ENCODE results near the gene SERPINI1.

Gene SERPINI1

GRCh38 chr3:167839460-167840134 lies 104.1 kb downstream of the SERPINI1 start:
- H3K36me3 ChIP-seq (ENCODE audit: control insufficient read depth, insufficient read depth, low read length), result no peaks in the 10 kb centered on the region
- no peak overlapping the region for H3K4me3 ChIP-seq (ENCODE audit: low read length)
- H3K9me3 ChIP-seq (ENCODE audit: control insufficient read depth, low read length), result no peaks in the 10 kb centered on the region
- H3K4me1 ChIP-seq (ENCODE audit: control insufficient read depth, insufficient read depth, low read length), result no peaks in the 10 kb centered on the region
- H3K27me3 ChIP-seq (ENCODE audit: control insufficient read depth, insufficient read depth, low read length), result no peaks in the 10 kb centered on the region
- H3K9ac ChIP-seq (ENCODE audit: low read length), result no peak overlapping the region

GRCh38 chr3:167840247-167840646 lies 104.7 kb downstream of the SERPINI1 start:
- H3K9ac ChIP-seq (ENCODE audit: low read length), result no peak overlapping the region
- H3K4me3 ChIP-seq (ENCODE audit: low read length), result no peak overlapping the region
- no peaks in the 10 kb centered on the region for H3K9me3 ChIP-seq (ENCODE audit: control insufficient read depth, low read length)
- no peaks in the 10 kb centered on the region for H3K36me3 ChIP-seq (ENCODE audit: control insufficient read depth, insufficient read depth, low read length)
- H3K27me3 ChIP-seq (ENCODE audit: control insufficient read depth, insufficient read depth, low read length), result no peaks in the 10 kb centered on the region
- no peaks in the 10 kb centered on the region for H3K4me1 ChIP-seq (ENCODE audit: control insufficient read depth, insufficient read depth, low read length)

GRCh38 chr3:167843481-167843880 lies 108.0 kb downstream of the SERPINI1 start:
- no peaks in the 10 kb centered on the region for H3K27me3 ChIP-seq (ENCODE audit: control insufficient read depth, insufficient read depth, low read length)
- H3K9ac ChIP-seq (ENCODE audit: low read length), result no peak overlapping the region
- H3K36me3 ChIP-seq (ENCODE audit: control insufficient read depth, insufficient read depth, low read length), result no peaks in the 10 kb centered on the region
- H3K4me1 ChIP-seq (ENCODE audit: control insufficient read depth, insufficient read depth, low read length), result no peaks in the 10 kb centered on the region
- no peaks in the 10 kb centered on the region for H3K9me3 ChIP-seq (ENCODE audit: control insufficient read depth, low read length)
- no peak overlapping the region for H3K4me3 ChIP-seq (ENCODE audit: low read length)

GRCh38 chr3:167843886-167844285 lies 108.4 kb downstream of the SERPINI1 start:
- Histone ChIP-seq H3K4me1 (ENCODE audit: control insufficient read depth, insufficient read depth, low read length) (no peaks in the 10 kb centered on the region), H3K36me3 (ENCODE audit: control insufficient read depth, insufficient read depth, low read length) (no peaks in the 10 kb centered on the region), H3K27me3 (ENCODE audit: control insufficient read depth, insufficient read depth, low read length) (no peaks in the 10 kb centered on the region), H3K9ac (ENCODE audit: low read length) (no peak overlapping the region), H3K9me3 (ENCODE audit: control insufficient read depth, low read length) (no peaks in the 10 kb centered on the region), H3K4me3 (ENCODE audit: low read length) (no peak overlapping the region)

- Histone ChIP-seq H3K9me3 (ENCODE audit: control insufficient read depth, low read length) (no peaks in the 10 kb centered on the region), H3K9ac (ENCODE audit: low read length) (no peak overlapping the region), H3K4me1 (ENCODE audit: control insufficient read depth, insufficient read depth, low read length) (no peaks in the 10 kb centered on the region), H3K36me3 (ENCODE audit: control insufficient read depth, insufficient read depth, low read length) (no peaks in the 10 kb centered on the region), H3K4me3 (ENCODE audit: low read length) (no peak overlapping the region), H3K27me3 (ENCODE audit: control insufficient read depth, insufficient read depth, low read length) (no peaks in the 10 kb centered on the region)
Measured at GRCh38 chr3:167844528-167844927, 109.0 kb downstream of the SERPINI1 start.

GRCh38 chr3:167851171-167851570 lies 115.7 kb downstream of the SERPINI1 start:
- Histone ChIP-seq H3K36me3 (ENCODE audit: control insufficient read depth, insufficient read depth, low read length) (no peaks in the 10 kb centered on the region), H3K4me3 (ENCODE audit: low read length) (no peak overlapping the region), H3K9ac (ENCODE audit: low read length) (no peak overlapping the region), H3K27me3 (ENCODE audit: control insufficient read depth, insufficient read depth, low read length) (no peaks in the 10 kb centered on the region), H3K9me3 (ENCODE audit: control insufficient read depth, low read length) (no peaks in the 10 kb centered on the region), H3K4me1 (ENCODE audit: control insufficient read depth, insufficient read depth, low read length) (no peaks in the 10 kb centered on the region)

GRCh38 chr3:167851749-167852148 lies 116.2 kb downstream of the SERPINI1 start:
- Histone ChIP-seq H3K4me1 (ENCODE audit: control insufficient read depth, insufficient read depth, low read length) (no peaks in the 10 kb centered on the region), H3K9me3 (ENCODE audit: control insufficient read depth, low read length) (no peaks in the 10 kb centered on the region), H3K4me3 (ENCODE audit: low read length) (no peak overlapping the region), H3K27me3 (ENCODE audit: control insufficient read depth, insufficient read depth, low read length) (no peaks in the 10 kb centered on the region), H3K36me3 (ENCODE audit: control insufficient read depth, insufficient read depth, low read length) (no peaks in the 10 kb centered on the region), H3K9ac (ENCODE audit: low read length) (no peak overlapping the region)

GRCh38 chr3:167852216-167852615 lies 116.7 kb downstream of the SERPINI1 start:
- H3K4me1 ChIP-seq (ENCODE audit: control insufficient read depth, insufficient read depth, low read length), result no peaks in the 10 kb centered on the region
- H3K9ac ChIP-seq (ENCODE audit: low read length), result no peak overlapping the region
- H3K9me3 ChIP-seq (ENCODE audit: control insufficient read depth, low read length), result no peaks in the 10 kb centered on the region
- H3K36me3 ChIP-seq (ENCODE audit: control insufficient read depth, insufficient read depth, low read length), result no peaks in the 10 kb centered on the region
- H3K27me3 ChIP-seq (ENCODE audit: control insufficient read depth, insufficient read depth, low read length), result no peaks in the 10 kb centered on the region
- no peak overlapping the region for H3K4me3 ChIP-seq (ENCODE audit: low read length)

- Histone ChIP-seq H3K27me3 (ENCODE audit: control insufficient read depth, insufficient read depth, low read length) (no peaks in the 10 kb centered on the region), H3K4me1 (ENCODE audit: control insufficient read depth, insufficient read depth, low read length) (no peaks in the 10 kb centered on the region), H3K9me3 (ENCODE audit: control insufficient read depth, low read length) (no peaks in the 10 kb centered on the region), H3K4me3 (ENCODE audit: low read length) (no peak overlapping the region), H3K36me3 (ENCODE audit: control insufficient read depth, insufficient read depth, low read length) (no peaks in the 10 kb centered on the region), H3K9ac (ENCODE audit: low read length) (no peak overlapping the region)
Measured at GRCh38 chr3:167854063-167854462, 118.5 kb downstream of the SERPINI1 start.

- Histone ChIP-seq H3K9ac (ENCODE audit: low read length) (no peak overlapping the region), H3K27me3 (ENCODE audit: control insufficient read depth, insufficient read depth, low read length) (no peaks in the 10 kb centered on the region), H3K9me3 (ENCODE audit: control insufficient read depth, low read length) (no peaks in the 10 kb centered on the region), H3K36me3 (ENCODE audit: control insufficient read depth, insufficient read depth, low read length) (no peaks in the 10 kb centered on the region), H3K4me3 (ENCODE audit: low read length) (no peak overlapping the region), H3K4me1 (ENCODE audit: control insufficient read depth, insufficient read depth, low read length) (no peaks in the 10 kb centered on the region)
Measured at GRCh38 chr3:167854846-167855245, 119.3 kb downstream of the SERPINI1 start.

GRCh38 chr3:167855306-167855705 lies 119.8 kb downstream of the SERPINI1 start:
- Histone ChIP-seq H3K27me3 (ENCODE audit: control insufficient read depth, insufficient read depth, low read length) (no peaks in the 10 kb centered on the region), H3K4me3 (ENCODE audit: low read length) (no peak overlapping the region), H3K36me3 (ENCODE audit: control insufficient read depth, insufficient read depth, low read length) (no peaks in the 10 kb centered on the region), H3K9ac (ENCODE audit: low read length) (no peak overlapping the region), H3K4me1 (ENCODE audit: control insufficient read depth, insufficient read depth, low read length) (no peaks in the 10 kb centered on the region), H3K9me3 (ENCODE audit: control insufficient read depth, low read length) (no peaks in the 10 kb centered on the region)

GRCh38 chr3:167858865-167859264 lies 123.3 kb downstream of the SERPINI1 start:
- no peak overlapping the region for H3K4me3 ChIP-seq (ENCODE audit: low read length)
- H3K27me3 ChIP-seq (ENCODE audit: control insufficient read depth, insufficient read depth, low read length), result no peaks in the 10 kb centered on the region
- H3K9ac ChIP-seq (ENCODE audit: low read length), result no peak overlapping the region
- no peaks in the 10 kb centered on the region for H3K9me3 ChIP-seq (ENCODE audit: control insufficient read depth, low read length)
- H3K4me1 ChIP-seq (ENCODE audit: control insufficient read depth, insufficient read depth, low read length), result no peaks in the 10 kb centered on the region
- no peaks in the 10 kb centered on the region for H3K36me3 ChIP-seq (ENCODE audit: control insufficient read depth, insufficient read depth, low read length)

GRCh38 chr3:167859610-167860009 lies 124.1 kb downstream of the SERPINI1 start:
- Histone ChIP-seq H3K9ac (ENCODE audit: low read length) (no peak overlapping the region), H3K36me3 (ENCODE audit: control insufficient read depth, insufficient read depth, low read length) (no peaks in the 10 kb centered on the region), H3K4me1 (ENCODE audit: control insufficient read depth, insufficient read depth, low read length) (no peaks in the 10 kb centered on the region), H3K27me3 (ENCODE audit: control insufficient read depth, insufficient read depth, low read length) (no peaks in the 10 kb centered on the region), H3K4me3 (ENCODE audit: low read length) (no peak overlapping the region), H3K9me3 (ENCODE audit: control insufficient read depth, low read length) (no peaks in the 10 kb centered on the region)
